Measurements from ENCODE around the gene MAL. TPM values are rescaled to one million over a fixed set of nuclear protein-coding genes. Genes with fewer than 3 reads are reported as not detected.

MAL gene
- total RNA-seq, 6 experiments from 2014 or later, result not detected

DNA sequence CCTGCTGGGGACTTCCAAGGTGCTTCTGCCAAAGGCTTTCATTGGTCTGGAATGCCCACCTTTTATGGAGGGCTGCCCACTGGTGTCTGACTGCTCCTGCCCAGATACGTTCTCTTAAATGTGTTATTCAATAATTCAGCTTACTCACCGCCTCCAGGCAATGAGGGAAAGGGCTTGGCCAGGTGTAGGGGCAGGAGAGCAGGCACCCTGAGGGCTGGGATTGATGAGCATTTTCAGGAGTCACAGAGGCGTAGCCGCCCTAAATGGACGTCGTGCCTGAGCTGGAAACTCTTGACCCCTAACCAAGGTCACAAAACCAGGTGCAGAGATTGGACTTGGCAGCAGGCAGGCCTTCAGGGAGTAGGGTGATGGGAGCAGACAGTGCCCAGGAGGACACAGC, 26.8 kb downstream of the MAL start:
- H3K27me3 Mint-ChIP-seq (ENCODE audit: insufficient read depth), result peaks cover 49% of the 10 kb centered on the region
- DNase-seq, result no peak
- no peaks in the 10 kb centered on the region for H3K36me3 Mint-ChIP-seq (ENCODE audit: low read depth)
- H3K4me3 Mint-ChIP-seq, result no peak overlapping the region
- no peaks in the 10 kb centered on the region for H3K9me3 Mint-ChIP-seq
- TF ChIP-seq, protein P1, sequence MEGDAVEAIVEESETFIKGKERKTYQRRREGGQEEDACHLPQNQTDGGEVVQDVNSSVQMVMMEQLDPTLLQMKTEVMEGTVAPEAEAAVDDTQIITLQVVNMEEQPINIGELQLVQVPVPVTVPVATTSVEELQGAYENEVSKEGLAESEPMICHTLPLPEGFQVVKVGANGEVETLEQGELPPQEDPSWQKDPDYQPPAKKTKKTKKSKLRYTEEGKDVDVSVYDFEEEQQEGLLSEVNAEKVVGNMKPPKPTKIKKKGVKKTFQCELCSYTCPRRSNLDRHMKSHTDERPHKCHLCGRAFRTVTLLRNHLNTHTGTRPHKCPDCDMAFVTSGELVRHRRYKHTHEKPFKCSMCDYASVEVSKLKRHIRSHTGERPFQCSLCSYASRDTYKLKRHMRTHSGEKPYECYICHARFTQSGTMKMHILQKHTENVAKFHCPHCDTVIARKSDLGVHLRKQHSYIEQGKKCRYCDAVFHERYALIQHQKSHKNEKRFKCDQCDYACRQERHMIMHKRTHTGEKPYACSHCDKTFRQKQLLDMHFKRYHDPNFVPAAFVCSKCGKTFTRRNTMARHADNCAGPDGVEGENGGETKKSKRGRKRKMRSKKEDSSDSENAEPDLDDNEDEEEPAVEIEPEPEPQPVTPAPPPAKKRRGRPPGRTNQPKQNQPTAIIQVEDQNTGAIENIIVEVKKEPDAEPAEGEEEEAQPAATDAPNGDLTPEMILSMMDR (IDR thresholded peaks at IDR 0.05), result no peak
- peaks cover 21% of the 10 kb centered on the region for H3K4me1 Mint-ChIP-seq (ENCODE audit: low read depth)
- no peak overlapping the region for H3K27ac Mint-ChIP-seq

DNA sequence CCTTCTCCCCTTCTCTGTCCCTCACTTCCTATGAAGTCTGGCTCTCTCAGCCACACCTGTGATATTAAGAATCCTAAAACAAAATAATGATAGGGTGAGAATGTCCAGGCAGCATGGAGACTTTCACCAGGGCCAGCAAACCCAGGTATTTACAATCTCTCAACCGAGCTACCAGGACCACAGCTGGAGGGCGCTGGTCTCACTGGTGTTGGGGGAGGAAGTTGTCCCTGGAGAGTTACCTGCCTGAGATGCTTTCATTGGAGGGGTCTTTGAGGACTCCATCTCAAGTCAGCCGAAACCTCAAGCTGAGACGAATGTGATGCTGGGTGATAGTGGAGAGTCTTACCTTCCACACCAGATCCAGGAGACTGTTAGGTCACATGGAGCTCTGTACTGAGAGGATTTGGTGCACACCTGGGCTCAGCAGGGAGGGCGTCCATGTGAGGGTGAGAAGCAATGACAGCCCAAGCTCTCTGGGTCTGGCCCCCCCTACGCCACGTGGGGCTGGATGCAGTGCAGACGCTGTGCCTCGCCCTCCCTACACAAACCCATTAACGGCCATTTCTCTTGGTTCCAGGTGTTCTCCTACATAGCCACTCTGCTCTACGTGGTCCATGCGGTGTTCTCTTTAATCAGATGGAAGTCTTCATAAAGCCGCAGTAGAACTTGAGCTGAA, 27.4 kb downstream of the MAL start:
- H3K4me3 Mint-ChIP-seq, result no peak overlapping the region
- no peak for DNase-seq
- H3K4me1 Mint-ChIP-seq (ENCODE audit: low read depth), result peaks cover 21% of the 10 kb centered on the region
- no peaks in the 10 kb centered on the region for H3K9me3 Mint-ChIP-seq
- H3K27ac Mint-ChIP-seq, result no peak overlapping the region
- H3K36me3 Mint-ChIP-seq (ENCODE audit: low read depth), result no peaks in the 10 kb centered on the region
- TF ChIP-seq, protein P1 (IDR thresholded peaks at IDR 0.05), result no peak
- H3K27me3 Mint-ChIP-seq (ENCODE audit: insufficient read depth), result peaks cover 47% of the 10 kb centered on the region

DNA sequence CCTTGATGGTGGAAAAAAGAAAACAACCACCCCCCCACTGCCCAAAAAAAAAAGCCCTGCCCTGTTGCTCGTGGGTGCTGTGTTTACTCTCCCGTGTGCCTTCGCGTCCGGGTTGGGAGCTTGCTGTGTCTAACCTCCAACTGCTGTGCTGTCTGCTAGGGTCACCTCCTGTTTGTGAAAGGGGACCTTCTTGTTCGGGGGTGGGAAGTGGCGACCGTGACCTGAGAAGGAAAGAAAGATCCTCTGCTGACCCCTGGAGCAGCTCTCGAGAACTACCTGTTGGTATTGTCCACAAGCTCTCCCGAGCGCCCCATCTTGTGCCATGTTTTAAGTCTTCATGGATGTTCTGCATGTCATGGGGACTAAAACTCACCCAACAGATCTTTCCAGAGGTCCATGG, 28.0 kb downstream of the MAL start:
- H3K4me1 Mint-ChIP-seq (ENCODE audit: low read depth), result peaks cover 21% of the 10 kb centered on the region
- H3K36me3 Mint-ChIP-seq (ENCODE audit: low read depth), result no peaks in the 10 kb centered on the region
- TF ChIP-seq, protein P1 (IDR thresholded peaks at IDR 0.05), result peak; percentile 26; the same call in 1 of the 2 replicates
- peak overlapping the region; percentile 40 for H3K4me3 Mint-ChIP-seq
- no peaks in the 10 kb centered on the region for H3K9me3 Mint-ChIP-seq
- H3K27ac Mint-ChIP-seq, result no peak overlapping the region
- no peak for DNase-seq
- H3K27me3 Mint-ChIP-seq (ENCODE audit: insufficient read depth), result peaks cover 44% of the 10 kb centered on the region

DNA sequence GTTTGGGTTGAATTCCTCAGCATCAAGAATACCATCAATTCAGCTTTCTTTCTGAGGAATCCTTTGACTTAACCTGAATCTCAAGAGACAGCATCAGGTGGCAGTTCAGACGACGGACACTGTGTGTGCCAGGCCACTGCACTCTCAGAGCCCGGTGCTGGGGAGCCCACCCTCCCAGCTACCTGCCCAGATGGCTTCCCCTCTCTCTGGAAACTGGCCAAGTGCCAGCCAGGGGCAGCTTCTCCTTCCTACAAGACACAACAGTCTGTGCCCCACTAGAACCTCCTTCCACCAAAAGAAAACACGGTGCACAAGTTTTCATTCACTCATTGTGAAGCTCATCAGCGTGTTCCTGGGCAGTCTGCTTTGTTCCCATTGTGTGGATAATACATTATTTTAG, 28.5 kb downstream of the MAL start:
- Mint-ChIP-seq H3K36me3 (ENCODE audit: low read depth) (no peaks in the 10 kb centered on the region), H3K4me3 (no peak overlapping the region), H3K4me1 (ENCODE audit: low read depth) (peaks cover 21% of the 10 kb centered on the region), H3K27me3 (ENCODE audit: insufficient read depth) (peaks cover 43% of the 10 kb centered on the region), H3K27ac (no peak overlapping the region), H3K9me3 (no peaks in the 10 kb centered on the region)
- no peak for DNase-seq
- TF ChIP-seq, protein P1 (IDR thresholded peaks at IDR 0.05), result no peak

DNA sequence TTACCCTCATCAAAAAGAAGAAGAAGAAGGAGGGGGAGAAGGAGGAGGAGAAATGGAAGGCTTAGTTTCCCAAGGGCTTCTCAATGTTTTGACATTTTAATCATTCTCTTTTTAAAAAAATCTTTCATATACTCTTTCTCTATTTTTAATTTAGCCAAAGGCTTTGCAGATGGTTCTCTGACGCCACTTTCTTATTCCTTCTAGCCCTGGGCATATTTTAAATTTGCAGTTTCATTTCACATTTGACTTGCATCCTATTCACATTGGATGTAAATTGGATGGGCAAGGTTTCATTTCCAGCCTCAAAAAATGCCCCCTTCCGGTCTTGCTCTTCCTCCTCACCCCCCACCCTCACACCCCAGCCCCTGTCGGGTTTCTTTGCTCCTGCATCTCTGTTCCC, 29.8 kb downstream of the MAL start:
- H3K36me3 Mint-ChIP-seq (ENCODE audit: low read depth), result no peaks in the 10 kb centered on the region
- TF ChIP-seq, protein P1 (IDR thresholded peaks at IDR 0.05), result no peak
- peaks cover 21% of the 10 kb centered on the region for H3K4me1 Mint-ChIP-seq (ENCODE audit: low read depth)
- DNase-seq, result no peak
- H3K27me3 Mint-ChIP-seq (ENCODE audit: insufficient read depth), result peaks cover 45% of the 10 kb centered on the region
- H3K27ac Mint-ChIP-seq, result no peak overlapping the region
- no peak overlapping the region for H3K4me3 Mint-ChIP-seq
- no peaks in the 10 kb centered on the region for H3K9me3 Mint-ChIP-seq

Data from HFFc6 (cell line).